OCI-LY7 (cell line): ENCODE results near the gene ABCG5.

Experiments used
- CTCF ChIP-seq: fragments of 200-600 bp; sonication (generic); conservative IDR thresholded peaks from 2 replicates; pipeline ENCODE4 v1.5.1; 2014; ENCODE audit warnings: mild to moderate bottlenecking, antibody characterized with exemption, low read length, moderate library complexity, mixed read lengths
- EZH2phosphoT487 ChIP-seq: fragments of 200-600 bp; sonication (generic); IDR thresholded peaks from 2 replicates; pipeline ENCODE4 v1.6.1; 2018; ENCODE audit warnings: low read depth, borderline replicate concordance, mild to moderate bottlenecking, mixed run types, antibody characterized with exemption, low read length, moderate library complexity, mixed read lengths

GRCh38 chr2:43818761-43819160 is 19.9 kb downstream of the ABCG5 start:
- TF ChIP-seq CTCF (no peak), EZH2phosphoT487 (no peak)
